AG09309 (cell line): ENCODE data around the gene TMCC2.
A peak's percentile ranks its signal among the peaks of the same experiment; 100 is the strongest.

ENCODE experiments used
- DNase-seq: peaks from one replicate; pipeline ENCODE4 v3.0.0-alpha.2; 2010; ENCODE audit warnings: low read depth
- H3K4me3 ChIP-seq: 2 replicates; pipeline ENCODE4 v1.5.1; 2011; ENCODE audit warnings: mild to moderate bottlenecking, low read depth, low read length, moderate library complexity; ENCODE audit not compliant: control insufficient read depth
- CTCF ChIP-seq: IDR thresholded peaks from 2 replicates; pipeline ENCODE4 v1.5.1; 2011; ENCODE audit warnings: mild to moderate bottlenecking, low read depth, low read length, inconsistent platforms; ENCODE audit not compliant: insufficient read depth, control insufficient read depth; ENCODE audit errors: missing control alignments

The TMCC2 gene

GRCh38 chr1:205192287-205192686 lies 35.5 kb upstream of the TMCC2 start:
- no peak for DNase-seq
- no peak for TF ChIP-seq CTCF
- H3K4me3 ChIP-seq, result no peak overlapping the region

- no peak overlapping the region for H3K4me3 ChIP-seq
- peak; percentile 21 for TF ChIP-seq CTCF
- DNase-seq, result peak; percentile 51
These were observed 28.4 kb upstream of the TMCC2 start for GRCh38 chr1:205199090-205199930.

- TF ChIP-seq CTCF, result no peak
- H3K4me3 ChIP-seq, result no peak overlapping the region
- no peak for DNase-seq
These were observed 27.8 kb upstream of the TMCC2 start for GRCh38 chr1:205199931-205200299.

GRCh38 chr1:205204552-205204951 lies 23.2 kb upstream of the TMCC2 start:
- no peak for DNase-seq
- no peak overlapping the region for H3K4me3 ChIP-seq

GRCh38 chr1:205205055-205205454 lies 22.7 kb upstream of the TMCC2 start:
- H3K4me3 ChIP-seq, result no peak overlapping the region
- no peak for DNase-seq
- TF ChIP-seq CTCF, result no peak

More at GRCh38 chr1:205204552-205204951, 23.2 kb upstream of the TMCC2 start:
- TF ChIP-seq CTCF, result no peak

GRCh38 chr1:205208811-205209210 lies 18.9 kb upstream of the TMCC2 start:
- DNase-seq, result no peak
- no peak for TF ChIP-seq CTCF
- no peak overlapping the region for H3K4me3 ChIP-seq

GRCh38 chr1:205210756-205211168 lies 17.0 kb upstream of the TMCC2 start:
- DNase-seq, result no peak
- peak overlapping the region; percentile 85 for H3K4me3 ChIP-seq
- no peak for TF ChIP-seq CTCF
